ENCODE data around the gene CLCF1. TPM values are rescaled to one million over a fixed set of nuclear protein-coding genes. Genes with fewer than 3 reads are reported as not detected.

CLCF1 gene
- total RNA-seq, 1 donor from 2014 or later, result 0.29 TPM

- intact Hi-C loops (cut with micrococcal nuclease), result no loop called here
These were observed 9.2 kb downstream of the CLCF1 start for GRCh38 chr11:67364169-67364568.

- intact Hi-C loops (cut with micrococcal nuclease), result loop anchor here (1.0 kb wide), 3 partner anchors 16 to 148 kb away; no protein-coding TSS in a partner anchor
These were observed 15.3 kb downstream of the CLCF1 start for GRCh38 chr11:67357831-67358670.

GRCh38 chr11:67356864-67357561, 16.4 kb downstream of the CLCF1 start:
- intact Hi-C loops (cut with micrococcal nuclease), result loop anchor here (1.0 kb wide), 3 partner anchors 17 to 149 kb away; no protein-coding TSS in a partner anchor

- intact Hi-C loops (cut with micrococcal nuclease), result no loop called here
These were observed 17.0 kb downstream of the CLCF1 start for GRCh38 chr11:67356387-67356863.

- intact Hi-C loops (cut with micrococcal nuclease), result no loop called here
These were observed 17.5 kb downstream of the CLCF1 start for GRCh38 chr11:67355794-67356386.

- intact Hi-C loops (cut with micrococcal nuclease), result no loop called here
These were observed 18.2 kb downstream of the CLCF1 start for GRCh38 chr11:67355023-67355793.

GRCh38 chr11:67354075-67355022, 19.0 kb downstream of the CLCF1 start:
- intact Hi-C loops (cut with micrococcal nuclease), result no loop called here

- intact Hi-C loops (cut with micrococcal nuclease), result loop anchor here (1.0 kb wide), 11 partner anchors 18 to 452 kb away; partner anchors contain the start of genes CDK2AP2, RAD9A, RPS6KB2 and TMEM134
These were observed 19.9 kb downstream of the CLCF1 start, which contains the start of gene POLD4 for GRCh38 chr11:67353317-67354074. POLD4 (minus strand) TSS chr11:67353546; CDS start chr11:67353399, 147 bp downstream.

- intact Hi-C loops (cut with micrococcal nuclease), result loop anchor here (1.0 kb wide), 11 partner anchors 19 to 453 kb away; partner anchors contain the start of genes CDK2AP2, RAD9A, RPS6KB2 and TMEM134
These were observed 20.7 kb downstream of the CLCF1 start for GRCh38 chr11:67352546-67353316.

- intact Hi-C loops (cut with micrococcal nuclease), result loop anchor here (1.0 kb wide), 1 partner anchor 31 kb away; no protein-coding TSS in a partner anchor
These were observed 22.0 kb downstream of the CLCF1 start for GRCh38 chr11:67351275-67352005.

GRCh38 chr11:67349928-67350465, 23.4 kb downstream of the CLCF1 start:
- intact Hi-C loops (cut with micrococcal nuclease), result no loop called here

- intact Hi-C loops (cut with micrococcal nuclease), result no loop called here
These were observed 23.9 kb downstream of the CLCF1 start for GRCh38 chr11:67349457-67349856.

GRCh38 chr11:67349036-67349435, 24.4 kb downstream of the CLCF1 start:
- intact Hi-C loops (cut with micrococcal nuclease), result no loop called here

- intact Hi-C loops (cut with micrococcal nuclease), result no loop called here
These were observed 25.2 kb downstream of the CLCF1 start for GRCh38 chr11:67347964-67348749.

- intact Hi-C loops (cut with micrococcal nuclease), result no loop called here
These were observed 27.2 kb downstream of the CLCF1 start for GRCh38 chr11:67345920-67346819.
